Measurements from ENCODE around the gene AGK.

The AGK gene

DNA sequence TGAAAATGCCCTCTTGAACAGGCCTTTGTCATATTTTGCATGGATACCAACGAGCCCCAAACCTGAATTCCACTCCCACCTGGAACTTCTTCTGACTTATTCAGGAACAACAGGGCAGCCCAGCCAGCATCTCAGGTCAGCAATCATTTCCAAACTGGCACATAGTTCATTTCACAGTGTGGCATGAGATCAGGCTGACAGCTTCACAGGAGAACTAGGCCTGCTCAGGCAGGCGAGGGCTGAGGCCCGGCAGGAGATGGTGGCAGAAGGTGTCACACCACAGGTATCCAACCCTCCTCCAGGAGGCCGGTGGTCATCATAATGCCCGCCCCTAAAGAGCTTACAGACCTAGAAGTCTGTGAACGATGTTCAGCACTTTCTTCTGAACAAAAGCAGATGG lies 108.3 kb downstream of the AGK start:
- Histone ChIP-seq H3K27me3 (ENCODE audit: insufficient read depth, low read length, poor library complexity) (no peaks in the 10 kb centered on the region), H3K4me2 (ENCODE audit: low read length) (no peak overlapping the region), H3K18ac (ENCODE audit: low read length) (no peak overlapping the region), H3K79me1 (ENCODE audit: low read length) (no peaks in the 10 kb centered on the region), H2AK5ac (ENCODE audit: low read length) (no peak overlapping the region), H3K56ac (ENCODE audit: low read length) (no peak overlapping the region), H4K8ac (ENCODE audit: low read depth, low read length) (no peak overlapping the region), H3K4ac (ENCODE audit: low read depth, low read length) (no peak overlapping the region), H3K9ac (ENCODE audit: low read length) (no peak overlapping the region), H3K4me3 (ENCODE audit: low read length) (no peak overlapping the region), H4K5ac (ENCODE audit: low read length) (no peak overlapping the region), H2BK15ac (replicated peaks; ENCODE audit: low read depth) (no peak overlapping the region), H2BK5ac (ENCODE audit: low read length) (no peak overlapping the region), H3K4me1 (ENCODE audit: control insufficient read depth, low read depth, low read length) (no peaks in the 10 kb centered on the region), H3K79me2 (ENCODE audit: control insufficient read depth, insufficient read depth, low read length) (no peaks in the 10 kb centered on the region), H2BK120ac (ENCODE audit: low read depth, low read length) (no peak overlapping the region), H3K27ac (ENCODE audit: low read depth, low read length) (no peak overlapping the region), H3K36me3 (ENCODE audit: control insufficient read depth, insufficient read depth, low read length) (no peaks in the 10 kb centered on the region), H3K23ac (ENCODE audit: low read length) (no peak overlapping the region)
- DNase-seq, result no peak
- no CpG with 5 or more reads among the region's 6 CpGs for WGBS (ENCODE audit: extremely low coverage, insufficient coverage, low lambda C conversion rate)

DNA sequence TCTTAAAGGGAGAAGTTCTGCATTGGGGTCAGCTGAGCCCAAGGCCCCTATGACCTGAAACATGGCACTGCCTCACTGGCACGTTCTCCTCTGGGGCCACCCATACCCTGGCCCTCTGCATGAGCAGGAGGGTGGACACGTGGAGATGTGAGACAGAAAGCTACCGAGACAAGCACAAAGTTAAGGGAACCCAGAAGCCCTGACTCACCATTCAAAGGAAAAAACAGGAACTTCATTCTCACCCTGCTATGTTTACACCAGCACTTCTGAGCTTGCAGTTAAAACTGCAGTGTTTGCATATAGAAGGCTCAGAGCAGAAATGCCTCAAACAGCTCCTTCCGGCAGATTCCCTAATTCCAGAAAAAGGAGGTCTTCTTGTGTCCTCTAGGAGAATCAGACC lies 109.0 kb downstream of the AGK start:
- Histone ChIP-seq H3K4me1 (ENCODE audit: control insufficient read depth, low read depth, low read length) (no peaks in the 10 kb centered on the region), H4K5ac (ENCODE audit: low read length) (no peak overlapping the region), H2BK15ac (replicated peaks; ENCODE audit: low read depth) (no peak overlapping the region), H2AK5ac (ENCODE audit: low read length) (no peak overlapping the region), H2BK120ac (ENCODE audit: low read depth, low read length) (no peak overlapping the region), H3K4me2 (ENCODE audit: low read length) (no peak overlapping the region), H3K4me3 (ENCODE audit: low read length) (no peak overlapping the region), H3K27ac (ENCODE audit: low read depth, low read length) (no peak overlapping the region), H3K18ac (ENCODE audit: low read length) (no peak overlapping the region), H2BK5ac (ENCODE audit: low read length) (no peak overlapping the region), H4K8ac (ENCODE audit: low read depth, low read length) (no peak overlapping the region), H3K4ac (ENCODE audit: low read depth, low read length) (no peak overlapping the region), H3K9ac (ENCODE audit: low read length) (no peak overlapping the region), H3K27me3 (ENCODE audit: insufficient read depth, low read length, poor library complexity) (no peaks in the 10 kb centered on the region), H3K56ac (ENCODE audit: low read length) (no peak overlapping the region), H3K36me3 (ENCODE audit: control insufficient read depth, insufficient read depth, low read length) (no peaks in the 10 kb centered on the region), H3K23ac (ENCODE audit: low read length) (no peak overlapping the region), H3K79me2 (ENCODE audit: control insufficient read depth, insufficient read depth, low read length) (no peaks in the 10 kb centered on the region), H3K79me1 (ENCODE audit: low read length) (no peaks in the 10 kb centered on the region)
- WGBS (ENCODE audit: extremely low coverage, insufficient coverage, low lambda C conversion rate), result no CpG with 5 or more reads among the region's 4 CpGs
- no peak for DNase-seq

DNA sequence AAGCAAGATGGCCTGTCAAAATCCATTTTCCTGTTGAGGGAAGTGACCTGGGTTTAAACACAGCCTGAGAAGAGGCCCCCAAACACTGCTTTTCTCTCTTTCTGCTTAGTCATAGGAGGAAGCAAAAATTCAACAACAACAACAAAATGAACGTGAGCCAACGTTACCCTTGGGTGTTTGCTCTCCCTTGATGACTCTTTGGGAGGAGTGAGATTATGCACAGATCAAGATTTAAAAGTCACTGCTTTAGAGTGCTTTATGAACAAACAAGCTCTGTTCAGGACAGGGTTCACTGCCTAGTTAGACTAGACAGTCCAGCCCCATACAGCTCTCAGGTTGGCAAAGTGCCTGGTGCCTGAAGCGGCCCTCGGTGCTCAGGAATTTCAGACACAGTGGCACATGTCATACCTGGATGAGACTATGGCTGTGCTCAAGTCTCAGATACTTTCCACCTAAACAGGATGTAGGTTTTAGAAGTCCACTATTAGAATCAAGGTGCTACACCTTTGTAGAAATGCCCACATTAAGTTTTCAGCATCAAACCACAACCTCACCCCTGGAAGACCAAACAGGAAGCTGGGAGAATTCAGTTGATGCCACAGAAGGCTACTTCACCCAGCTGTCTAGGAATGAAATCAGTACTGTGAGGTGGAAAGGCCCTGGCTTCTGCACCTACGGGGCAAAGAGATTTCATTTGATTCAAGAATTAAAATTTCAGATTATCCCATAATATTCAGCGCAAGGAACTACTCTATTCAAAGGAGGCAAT lies 112.1 kb downstream of the AGK start:
- Histone ChIP-seq H3K4me3 (ENCODE audit: low read length) (no peak overlapping the region), H3K4ac (ENCODE audit: low read depth, low read length) (no peak overlapping the region), H3K23ac (ENCODE audit: low read length) (no peak overlapping the region), H3K27ac (ENCODE audit: low read depth, low read length) (no peak overlapping the region), H3K79me2 (ENCODE audit: control insufficient read depth, insufficient read depth, low read length) (no peaks in the 10 kb centered on the region), H3K9ac (ENCODE audit: low read length) (no peak overlapping the region), H3K27me3 (ENCODE audit: insufficient read depth, low read length, poor library complexity) (no peaks in the 10 kb centered on the region), H3K18ac (ENCODE audit: low read length) (no peak overlapping the region), H2BK15ac (replicated peaks; ENCODE audit: low read depth) (no peak overlapping the region), H4K5ac (ENCODE audit: low read length) (no peak overlapping the region), H3K4me1 (ENCODE audit: control insufficient read depth, low read depth, low read length) (no peaks in the 10 kb centered on the region), H3K56ac (ENCODE audit: low read length) (no peak overlapping the region), H3K4me2 (ENCODE audit: low read length) (no peak overlapping the region), H3K36me3 (ENCODE audit: control insufficient read depth, insufficient read depth, low read length) (no peaks in the 10 kb centered on the region), H2AK5ac (ENCODE audit: low read length) (no peak overlapping the region), H2BK120ac (ENCODE audit: low read depth, low read length) (no peak overlapping the region), H3K79me1 (ENCODE audit: low read length) (no peaks in the 10 kb centered on the region), H4K8ac (ENCODE audit: low read depth, low read length) (no peak overlapping the region), H2BK5ac (ENCODE audit: low read length) (no peak overlapping the region)
- no CpG with 5 or more reads among the region's 6 CpGs for WGBS (ENCODE audit: extremely low coverage, insufficient coverage, low lambda C conversion rate)
- no peak for DNase-seq

DNA sequence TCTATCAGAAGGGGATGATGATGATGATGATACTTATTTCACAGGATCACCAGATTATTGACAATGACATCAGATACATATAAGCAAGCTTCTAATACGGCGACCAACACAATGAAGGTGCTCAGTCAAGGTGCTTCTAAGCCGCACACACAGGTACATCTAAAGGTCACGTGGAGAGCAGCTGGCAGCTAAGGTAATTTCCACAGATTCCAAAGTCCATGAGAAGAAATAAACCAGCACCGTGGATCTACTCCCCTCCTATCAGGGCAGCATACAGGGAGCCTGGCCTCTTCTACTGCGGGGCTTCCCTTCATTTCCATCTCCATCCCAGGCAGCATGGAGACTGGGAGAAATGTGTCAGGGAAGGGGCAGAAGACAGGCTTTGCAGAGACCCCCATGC lies 113.2 kb downstream of the AGK start:
- no peak overlapping the region for H4K8ac ChIP-seq (ENCODE audit: low read depth, low read length)
- WGBS (ENCODE audit: extremely low coverage, insufficient coverage, low lambda C conversion rate), result no CpG with 5 or more reads among the region's 6 CpGs
- H3K27me3 ChIP-seq (ENCODE audit: insufficient read depth, low read length, poor library complexity), result no peaks in the 10 kb centered on the region

DNA sequence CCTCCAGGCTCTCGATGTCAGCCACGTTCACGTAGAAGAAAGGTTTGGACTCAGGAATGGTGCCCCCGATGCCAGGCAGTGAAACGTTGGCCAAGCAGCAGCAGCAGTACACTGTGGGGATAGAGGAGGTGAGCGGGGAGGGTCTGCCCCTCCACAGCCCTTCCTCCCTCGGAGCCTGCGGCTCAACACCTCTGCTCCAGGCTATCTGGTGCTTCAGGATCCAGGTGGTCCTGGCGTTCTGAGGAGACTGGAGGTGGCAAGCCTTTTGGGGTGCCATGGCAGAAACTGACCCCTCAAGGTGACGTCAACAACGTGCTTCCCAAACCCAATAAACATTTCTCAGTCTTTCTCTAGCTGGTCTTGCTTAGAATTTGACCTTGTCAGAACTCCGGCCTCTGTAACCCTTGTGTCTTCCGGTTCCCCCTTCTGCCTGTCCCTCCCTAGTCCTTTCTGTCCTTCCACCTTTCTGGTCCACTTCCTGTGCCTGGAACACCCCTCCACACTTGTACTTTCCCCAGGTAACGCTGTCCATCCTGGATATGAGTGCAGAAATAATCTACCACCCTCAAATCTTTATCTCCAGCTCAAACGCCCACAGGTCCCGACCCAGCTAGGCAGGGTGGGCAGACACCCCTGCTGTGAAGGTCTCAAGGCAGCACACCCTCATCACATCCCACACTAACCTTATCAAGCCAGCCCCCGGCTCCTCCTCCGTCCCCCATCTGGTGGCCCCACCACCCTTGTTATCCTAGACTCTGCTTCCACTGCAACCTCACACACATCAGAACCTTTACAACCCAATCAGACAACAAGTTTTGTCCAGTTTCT lies 114.2 kb downstream of the AGK start:
- Histone ChIP-seq H3K79me1 (ENCODE audit: low read length) (no peaks in the 10 kb centered on the region), H3K27me3 (ENCODE audit: insufficient read depth, low read length, poor library complexity) (no peaks in the 10 kb centered on the region), H3K9ac (ENCODE audit: low read length) (no peak overlapping the region), H3K4me2 (ENCODE audit: low read length) (no peak overlapping the region), H3K27ac (ENCODE audit: low read depth, low read length) (no peak overlapping the region), H4K8ac (ENCODE audit: low read depth, low read length) (no peak overlapping the region), H3K36me3 (ENCODE audit: control insufficient read depth, insufficient read depth, low read length) (no peaks in the 10 kb centered on the region), H3K79me2 (ENCODE audit: control insufficient read depth, insufficient read depth, low read length) (no peaks in the 10 kb centered on the region), H2BK15ac (replicated peaks; ENCODE audit: low read depth) (no peak overlapping the region), H2BK5ac (ENCODE audit: low read length) (no peak overlapping the region), H3K23ac (ENCODE audit: low read length) (no peak overlapping the region), H2AK5ac (ENCODE audit: low read length) (no peak overlapping the region), H3K4me1 (ENCODE audit: control insufficient read depth, low read depth, low read length) (no peaks in the 10 kb centered on the region), H3K56ac (ENCODE audit: low read length) (no peak overlapping the region), H4K5ac (ENCODE audit: low read length) (no peak overlapping the region), H2BK120ac (ENCODE audit: low read depth, low read length) (no peak overlapping the region), H3K4ac (ENCODE audit: low read depth, low read length) (no peak overlapping the region), H3K4me3 (ENCODE audit: low read length) (no peak overlapping the region), H3K18ac (ENCODE audit: low read length) (no peak overlapping the region)
- DNase-seq, result no peak
- WGBS (ENCODE audit: extremely low coverage, insufficient coverage, low lambda C conversion rate), result no CpG with 5 or more reads among the region's 18 CpGs

More for the DNA sequence above, 113.2 kb downstream of the AGK start:
- Histone ChIP-seq H3K79me2 (ENCODE audit: control insufficient read depth, insufficient read depth, low read length) (no peaks in the 10 kb centered on the region), H2BK5ac (ENCODE audit: low read length) (no peak overlapping the region), H4K5ac (ENCODE audit: low read length) (no peak overlapping the region), H3K56ac (ENCODE audit: low read length) (no peak overlapping the region), H2BK15ac (replicated peaks; ENCODE audit: low read depth) (no peak overlapping the region), H2AK5ac (ENCODE audit: low read length) (no peak overlapping the region), H3K23ac (ENCODE audit: low read length) (no peak overlapping the region), H2BK120ac (ENCODE audit: low read depth, low read length) (no peak overlapping the region), H3K9ac (ENCODE audit: low read length) (no peak overlapping the region), H3K4me3 (ENCODE audit: low read length) (no peak overlapping the region), H3K4ac (ENCODE audit: low read depth, low read length) (no peak overlapping the region), H3K36me3 (ENCODE audit: control insufficient read depth, insufficient read depth, low read length) (no peaks in the 10 kb centered on the region), H3K4me2 (ENCODE audit: low read length) (no peak overlapping the region), H3K4me1 (ENCODE audit: control insufficient read depth, low read depth, low read length) (no peaks in the 10 kb centered on the region), H3K27ac (ENCODE audit: low read depth, low read length) (no peak overlapping the region), H3K18ac (ENCODE audit: low read length) (no peak overlapping the region), H3K79me1 (ENCODE audit: low read length) (no peaks in the 10 kb centered on the region)
- DNase-seq, result no peak
